Measurements from ENCODE around the gene GAD1. TPM values are rescaled to one million over a fixed set of nuclear protein-coding genes. Genes with fewer than 3 reads are reported as not detected.

GAD1 gene
- total RNA-seq, 1 donor from 2014 or later, result not detected

- Mint-ChIP-seq H3K27me3 (ENCODE audit: low read depth) (peaks cover 62% of the 10 kb centered on the region), H3K4me3 (ENCODE audit: unreplicated experiment) (no peak overlapping the region), H3K4me1 (ENCODE audit: low read depth) (peaks cover under 1% of the 10 kb centered on the region), H3K9me3 (ENCODE audit: low read depth) (no peaks in the 10 kb centered on the region), H3K27ac (ENCODE audit: unreplicated experiment) (no peak overlapping the region), H3K36me3 (ENCODE audit: low read depth) (no peaks in the 10 kb centered on the region)
- TF ChIP-seq CTCF (IDR thresholded peaks at IDR 0.05), result no peak
- no peak for DNase-seq (ENCODE audit: low spot score)
Measured at GRCh38 chr2:170827841-170828532, 11.3 kb downstream of the GAD1 start.

GRCh38 chr2:170828533-170828916 is 11.8 kb downstream of the GAD1 start:
- Mint-ChIP-seq H3K36me3 (ENCODE audit: low read depth) (no peaks in the 10 kb centered on the region), H3K27me3 (ENCODE audit: low read depth) (peaks cover 64% of the 10 kb centered on the region), H3K4me3 (ENCODE audit: unreplicated experiment) (no peak overlapping the region), H3K27ac (ENCODE audit: unreplicated experiment) (no peak overlapping the region), H3K9me3 (ENCODE audit: low read depth) (no peaks in the 10 kb centered on the region), H3K4me1 (ENCODE audit: low read depth) (no peaks in the 10 kb centered on the region)
- no peak for DNase-seq (ENCODE audit: low spot score)
- TF ChIP-seq CTCF (IDR thresholded peaks at IDR 0.05), result no peak

- Mint-ChIP-seq H3K4me3 (ENCODE audit: unreplicated experiment) (no peak overlapping the region), H3K4me1 (ENCODE audit: low read depth) (no peaks in the 10 kb centered on the region), H3K9me3 (ENCODE audit: low read depth) (no peaks in the 10 kb centered on the region), H3K27me3 (ENCODE audit: low read depth) (peaks cover 60% of the 10 kb centered on the region), H3K36me3 (ENCODE audit: low read depth) (no peaks in the 10 kb centered on the region), H3K27ac (ENCODE audit: unreplicated experiment) (no peak overlapping the region)
- no peak for TF ChIP-seq CTCF (IDR thresholded peaks at IDR 0.05)
- DNase-seq (ENCODE audit: low spot score), result no peak
Measured at GRCh38 chr2:170829036-170829435, 12.3 kb downstream of the GAD1 start.

DNA sequence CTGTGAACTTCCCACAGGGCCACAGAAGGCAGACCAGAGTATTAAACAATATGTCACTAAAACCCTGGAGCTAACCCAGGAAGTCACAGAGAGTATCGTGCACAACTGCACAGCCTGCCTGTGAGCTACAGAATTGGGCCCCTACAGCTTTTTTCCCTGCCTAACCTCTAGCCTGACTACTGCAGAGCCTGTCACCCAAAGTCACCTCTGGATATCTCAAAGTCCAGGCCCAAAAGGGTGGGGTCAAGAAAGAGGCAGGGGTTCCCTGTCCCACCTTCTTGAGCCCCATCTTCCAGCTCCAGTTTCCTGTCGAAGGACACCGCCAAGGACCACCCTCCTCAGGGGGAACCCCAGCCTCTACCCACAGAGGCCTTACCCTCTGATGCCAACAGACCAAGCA is 13.5 kb downstream of the GAD1 start:
- no peaks in the 10 kb centered on the region for H3K9me3 Mint-ChIP-seq (ENCODE audit: low read depth)
- H3K4me1 Mint-ChIP-seq (ENCODE audit: low read depth), result no peaks in the 10 kb centered on the region
- no peak overlapping the region for H3K4me3 Mint-ChIP-seq (ENCODE audit: unreplicated experiment)
- no peak overlapping the region for H3K27ac Mint-ChIP-seq (ENCODE audit: unreplicated experiment)
- TF ChIP-seq CTCF (IDR thresholded peaks at IDR 0.05), result no peak
- no peak for DNase-seq (ENCODE audit: low spot score)
- peaks cover 49% of the 10 kb centered on the region for H3K27me3 Mint-ChIP-seq (ENCODE audit: low read depth)
- no peaks in the 10 kb centered on the region for H3K36me3 Mint-ChIP-seq (ENCODE audit: low read depth)

- no peaks in the 10 kb centered on the region for H3K4me1 Mint-ChIP-seq (ENCODE audit: low read depth)
- DNase-seq (ENCODE audit: low spot score), result no peak
- H3K27ac Mint-ChIP-seq (ENCODE audit: unreplicated experiment), result no peak overlapping the region
- no peaks in the 10 kb centered on the region for H3K36me3 Mint-ChIP-seq (ENCODE audit: low read depth)
- no peak for TF ChIP-seq CTCF (IDR thresholded peaks at IDR 0.05)
- no peaks in the 10 kb centered on the region for H3K9me3 Mint-ChIP-seq (ENCODE audit: low read depth)
- H3K4me3 Mint-ChIP-seq (ENCODE audit: unreplicated experiment), result no peak overlapping the region
- H3K27me3 Mint-ChIP-seq (ENCODE audit: low read depth), result peaks cover 43% of the 10 kb centered on the region
Measured at GRCh38 chr2:170831115-170831514, 14.4 kb downstream of the GAD1 start.

Data from chondrocyte (in vitro differentiated cells).